Left renal pelvis (tissue), 4 donors: ENCODE data around the gene WSCD2. TPM values are rescaled to one million over a fixed set of nuclear protein-coding genes. Genes with fewer than 3 reads are reported as not detected.

Experiments used
- DNase-seq, 4 donors: peaks; one replicate each; pipeline ENCODE4 v3.0.0-alpha.2; 2013; ENCODE audit warnings: low read depth in 4 of 4, low spot score in 3 of 4
- polyA plus RNA-seq, 4 donors: library from polyadenylated mRNA; unstranded; fragments of 120-200 nt; gene quantifications; one replicate each; pipeline ENCODE4 v1.2.1, GENCODE V29; 2013; ENCODE audit not compliant: insufficient read length in 4 of 4

Gene WSCD2
- 10 to 100 TPM in 1 of 4 donors, 1 to 10 TPM in 3; 7.9 to 10.8 (median 9.2) TPM for polyA plus RNA-seq

GRCh38 chr12:108129017-108129812 lies at the start of gene WSCD2:
TSS of gene WSCD2 (plus strand) at chr12:108129288. CDS start at chr12:108195833, 66,545 bp downstream.
- DNase-seq, result peak in 2 of 4 donors; percentile 58 to 71

- DNase-seq, result no peak
These were observed 49.4 kb upstream of the WSCD2 start for GRCh38 chr12:108079721-108080120.

- no peak for DNase-seq
These were observed 48.7 kb upstream of the WSCD2 start for GRCh38 chr12:108080363-108080762.

- no peak for DNase-seq
These were observed 46.6 kb upstream of the WSCD2 start for GRCh38 chr12:108082485-108082884.

- DNase-seq, result no peak
These were observed 41.2 kb upstream of the WSCD2 start for GRCh38 chr12:108087900-108088299.

- DNase-seq, result no peak
These were observed 38.8 kb upstream of the WSCD2 start for GRCh38 chr12:108090107-108090899.

GRCh38 chr12:108090932-108091678 lies 38.0 kb upstream of the WSCD2 start:
- no peak for DNase-seq

GRCh38 chr12:108091679-108092051 lies 37.4 kb upstream of the WSCD2 start:
- no peak for DNase-seq

GRCh38 chr12:108093209-108093608 lies 35.9 kb upstream of the WSCD2 start:
- no peak for DNase-seq

GRCh38 chr12:108094056-108094649 lies 34.9 kb upstream of the WSCD2 start:
- no peak for DNase-seq

GRCh38 chr12:108097160-108097911 lies 31.8 kb upstream of the WSCD2 start:
- no peak for DNase-seq

- DNase-seq, result no peak
These were observed 30.7 kb upstream of the WSCD2 start for GRCh38 chr12:108098374-108098773.

- no peak for DNase-seq
These were observed 30.0 kb upstream of the WSCD2 start for GRCh38 chr12:108099073-108099472.

- no peak for DNase-seq
These were observed 29.2 kb upstream of the WSCD2 start for GRCh38 chr12:108099778-108100489.

GRCh38 chr12:108101605-108102175 lies 27.4 kb upstream of the WSCD2 start:
- no peak for DNase-seq

GRCh38 chr12:108102363-108102762 lies 26.7 kb upstream of the WSCD2 start:
- DNase-seq, result no peak

GRCh38 chr12:108103087-108103486 lies 26.0 kb upstream of the WSCD2 start:
- DNase-seq, result no peak

GRCh38 chr12:108103517-108103916 lies 25.6 kb upstream of the WSCD2 start:
- DNase-seq, result no peak

- DNase-seq, result no peak
These were observed 24.4 kb upstream of the WSCD2 start for GRCh38 chr12:108104657-108105056.
